AG09319 (cell line): ENCODE data around the gene AKAP10.
"Not testable (repeated sequence)": the region's sequence is repeated elsewhere in the genome, so short reads cannot be mapped to it uniquely, and the experiment has no call there.

Source experiments
- DNase-seq: peaks from one replicate; pipeline ENCODE4 v3.0.0-alpha.2; 2010; ENCODE audit warnings: low read depth; ENCODE audit errors: extremely low read depth
- TF ChIP-seq, protein P1 (sequence below): IDR thresholded peaks from 2 replicates; pipeline ENCODE4 v1.5.1; 2011; ENCODE audit warnings: low read depth, mild to moderate bottlenecking, inconsistent platforms, low read length, moderate library complexity

AKAP10 gene

DNA sequence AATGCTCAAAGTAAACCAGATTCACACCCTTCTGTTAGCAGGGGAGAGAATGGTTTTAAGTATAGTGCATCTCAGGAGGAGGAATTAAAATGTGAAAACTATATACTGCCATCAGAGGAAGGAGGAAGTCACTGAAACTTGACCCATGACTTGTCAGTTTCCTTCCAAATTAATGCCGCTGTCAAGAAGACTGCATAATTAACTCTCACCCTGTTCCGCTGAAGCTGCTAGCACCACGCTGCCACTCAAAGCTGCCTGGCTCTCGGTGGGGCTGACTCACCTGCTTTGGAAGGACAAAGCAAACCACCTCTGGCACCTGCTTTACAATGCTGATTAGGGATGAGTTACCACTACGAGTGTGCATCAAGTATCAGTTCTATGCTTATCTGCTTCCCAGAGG, 72.1 kb downstream of the AKAP10 start:
- TF ChIP-seq, protein P1, sequence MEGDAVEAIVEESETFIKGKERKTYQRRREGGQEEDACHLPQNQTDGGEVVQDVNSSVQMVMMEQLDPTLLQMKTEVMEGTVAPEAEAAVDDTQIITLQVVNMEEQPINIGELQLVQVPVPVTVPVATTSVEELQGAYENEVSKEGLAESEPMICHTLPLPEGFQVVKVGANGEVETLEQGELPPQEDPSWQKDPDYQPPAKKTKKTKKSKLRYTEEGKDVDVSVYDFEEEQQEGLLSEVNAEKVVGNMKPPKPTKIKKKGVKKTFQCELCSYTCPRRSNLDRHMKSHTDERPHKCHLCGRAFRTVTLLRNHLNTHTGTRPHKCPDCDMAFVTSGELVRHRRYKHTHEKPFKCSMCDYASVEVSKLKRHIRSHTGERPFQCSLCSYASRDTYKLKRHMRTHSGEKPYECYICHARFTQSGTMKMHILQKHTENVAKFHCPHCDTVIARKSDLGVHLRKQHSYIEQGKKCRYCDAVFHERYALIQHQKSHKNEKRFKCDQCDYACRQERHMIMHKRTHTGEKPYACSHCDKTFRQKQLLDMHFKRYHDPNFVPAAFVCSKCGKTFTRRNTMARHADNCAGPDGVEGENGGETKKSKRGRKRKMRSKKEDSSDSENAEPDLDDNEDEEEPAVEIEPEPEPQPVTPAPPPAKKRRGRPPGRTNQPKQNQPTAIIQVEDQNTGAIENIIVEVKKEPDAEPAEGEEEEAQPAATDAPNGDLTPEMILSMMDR = no peak
- no peak for DNase-seq

DNA sequence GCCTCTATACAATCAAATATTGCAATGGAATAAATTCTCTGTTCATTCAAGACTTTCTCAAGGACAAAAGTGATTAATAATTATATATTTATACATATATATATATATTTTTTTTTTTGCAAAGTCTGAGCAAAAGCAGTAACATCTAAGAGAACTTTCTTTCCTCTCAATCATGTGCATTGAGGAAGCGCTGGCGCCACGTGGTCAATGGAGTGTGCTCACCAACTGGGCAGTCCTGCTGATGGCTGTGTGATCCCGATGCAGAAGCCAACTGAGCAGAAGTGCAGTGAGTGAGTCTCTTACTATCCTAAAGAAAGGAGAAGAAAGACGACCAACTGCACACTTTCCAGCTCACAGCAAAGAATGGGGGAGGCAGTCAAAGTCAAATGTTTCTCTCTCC, 72.7 kb downstream of the AKAP10 start:
- TF ChIP-seq, protein P1 = no peak
- DNase-seq = no peak

DNA sequence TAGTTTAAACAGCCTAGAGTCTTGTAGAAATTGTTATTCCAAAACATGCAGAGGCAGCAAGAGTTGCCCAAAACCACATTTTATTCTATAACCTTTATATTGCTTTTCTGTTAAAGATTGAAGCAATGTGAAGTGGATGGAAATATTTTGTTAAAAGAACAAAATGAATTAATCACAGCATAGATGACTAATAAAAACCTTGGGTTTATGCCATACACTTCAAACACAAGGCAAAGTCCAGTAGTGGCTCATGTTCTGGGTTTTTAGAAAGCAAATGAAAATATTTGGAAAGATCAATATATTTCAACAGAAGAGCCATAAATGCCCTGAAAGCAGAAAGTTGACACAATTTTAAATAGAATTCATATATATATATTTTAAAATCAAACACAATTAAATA, 73.2 kb downstream of the AKAP10 start:
- TF ChIP-seq, protein P1 = no peak
- no peak for DNase-seq

DNA sequence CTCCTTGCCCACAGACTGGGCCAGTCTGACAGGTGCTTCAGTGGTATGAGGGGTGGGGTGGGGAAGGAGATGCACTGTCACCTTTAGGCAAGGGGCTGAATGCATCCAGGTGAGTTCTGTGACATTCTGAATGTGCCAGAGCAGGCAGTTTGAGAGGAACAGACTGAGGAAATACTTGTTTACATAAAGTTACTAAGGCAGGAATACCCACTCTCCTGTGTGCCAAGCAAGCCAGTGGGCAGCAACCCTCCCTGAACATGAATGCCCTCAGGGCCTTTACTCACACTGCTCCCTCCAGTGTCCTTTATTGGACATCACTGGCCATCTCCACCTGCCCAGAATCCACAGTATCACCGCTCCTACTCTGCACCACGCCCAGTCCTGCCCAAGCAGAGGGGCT, 76.8 kb downstream of the AKAP10 start:
- no peak for DNase-seq

DNA sequence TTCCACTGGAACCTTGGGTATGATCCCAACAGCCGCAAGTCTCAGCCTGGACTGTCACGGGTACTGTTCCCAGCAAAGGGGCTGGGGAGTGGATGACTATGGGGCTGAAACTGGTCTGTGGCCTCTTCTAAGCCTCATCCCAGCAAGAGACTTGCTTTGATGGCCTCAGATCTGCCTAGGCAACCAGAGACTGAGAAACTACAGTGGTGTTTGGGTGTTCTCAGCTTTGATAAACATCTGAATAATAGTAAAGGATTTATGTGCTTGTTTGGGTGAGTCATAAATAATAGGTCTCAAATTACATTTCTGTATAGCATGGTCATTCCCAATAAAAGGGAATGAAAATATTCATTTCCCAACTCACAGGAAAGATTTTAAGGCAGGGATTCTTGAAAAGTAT, 79.7 kb downstream of the AKAP10 start:
- DNase-seq = peak; percentile 60
- TF ChIP-seq, protein P1 = no peak

More for the DNA sequence above, 76.8 kb downstream of the AKAP10 start:
- TF ChIP-seq, protein P1 = no peak

DNA sequence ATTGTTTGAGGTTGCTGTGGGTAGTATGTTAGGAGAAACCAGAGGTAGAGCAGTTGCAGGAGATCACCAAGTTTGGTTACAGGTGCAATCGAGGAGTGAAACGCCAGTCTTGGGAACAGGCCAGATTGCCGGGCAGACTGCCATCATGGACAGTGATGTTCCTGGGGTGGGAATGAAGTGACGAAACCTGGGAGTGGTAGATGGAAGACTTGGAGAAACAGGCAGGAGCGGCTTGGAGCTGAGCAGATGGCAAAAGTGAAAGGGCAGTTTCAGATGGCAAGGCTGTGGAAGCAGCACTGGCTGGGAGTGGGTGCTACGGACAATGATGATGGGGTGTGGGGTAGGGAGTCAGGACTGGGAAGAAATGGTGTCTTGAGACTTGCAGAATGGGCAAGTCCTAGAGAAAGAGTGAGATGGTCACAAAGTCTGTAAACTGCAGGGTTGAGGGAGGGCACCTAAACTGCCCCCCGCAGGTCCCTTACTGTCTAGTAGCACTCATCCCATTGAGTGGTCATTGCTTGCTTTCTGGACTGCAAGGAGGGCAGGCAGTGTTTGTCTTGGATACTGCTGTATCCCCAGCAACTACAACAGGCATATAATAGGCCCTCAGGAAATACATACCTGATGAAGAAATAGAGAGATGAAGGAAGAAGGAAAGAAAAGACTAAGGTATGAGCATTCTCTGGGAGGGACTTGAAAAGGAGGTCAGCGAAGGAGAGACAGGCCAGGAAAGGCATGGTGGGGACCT, 80.4 kb downstream of the AKAP10 start:
- DNase-seq = no peak
- TF ChIP-seq, protein P1 = no peak

DNA sequence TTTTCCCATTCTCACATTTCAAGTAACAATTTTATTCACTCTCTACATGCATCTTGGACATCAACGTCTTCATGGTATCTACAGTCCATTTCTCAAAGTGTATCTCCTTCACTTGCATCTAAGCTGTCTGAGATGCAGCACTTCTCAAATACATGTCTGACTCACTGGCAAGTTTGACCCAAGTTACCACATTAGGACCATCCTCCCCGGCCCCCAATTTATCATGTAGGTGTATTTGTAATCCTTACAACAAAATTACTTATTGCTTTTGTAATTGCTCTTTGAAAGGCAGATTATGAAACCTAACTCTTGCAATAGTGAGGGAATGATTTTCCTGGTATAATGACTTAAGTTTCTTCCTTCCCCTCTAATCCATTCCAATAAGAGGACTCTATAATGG, 80.9 kb downstream of the AKAP10 start:
- TF ChIP-seq, protein P1 = no peak
- no peak for DNase-seq

DNA sequence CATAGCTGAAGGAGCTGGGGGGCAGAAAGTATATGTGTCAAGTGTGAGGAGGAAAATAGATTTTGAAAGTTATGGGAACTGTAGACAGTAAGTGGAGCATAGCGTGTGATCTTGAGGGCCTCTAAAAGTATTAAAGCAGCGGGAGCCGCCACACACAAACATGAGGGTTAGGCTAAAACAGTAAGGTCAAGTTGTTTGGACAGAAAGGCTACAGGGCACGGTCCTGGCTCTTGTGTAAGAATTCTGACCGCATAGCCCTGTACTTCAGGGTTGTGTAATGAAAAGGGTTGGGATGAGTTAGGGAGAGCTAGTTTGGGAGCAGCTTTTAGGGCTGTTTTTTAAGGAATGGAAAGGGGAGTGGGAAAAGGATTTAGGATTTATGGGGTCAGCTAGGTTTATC, 87.1 kb downstream of the AKAP10 start:
- not testable (repeated sequence) for DNase-seq

DNA sequence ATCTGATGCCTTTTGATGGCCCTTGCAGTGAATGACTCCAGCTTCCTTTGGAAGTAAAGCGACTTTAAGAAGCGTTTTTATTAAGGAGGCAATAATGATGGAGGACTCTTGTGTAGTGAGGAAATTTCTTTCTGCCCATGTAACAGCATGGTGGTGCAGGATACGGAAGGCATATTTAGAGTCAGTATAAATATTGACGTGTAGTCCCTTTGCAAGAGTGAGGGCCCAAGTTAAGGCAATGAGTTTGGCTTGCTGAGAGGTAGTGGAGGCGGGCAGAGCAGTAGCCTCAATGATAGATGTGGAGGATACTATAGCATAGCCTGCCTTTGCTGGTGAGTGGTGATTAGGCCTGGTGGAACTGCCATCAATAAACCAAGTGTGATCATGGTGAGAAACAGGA, 87.6 kb downstream of the AKAP10 start:
- DNase-seq = not testable (repeated sequence)
